ENCODE data around the gene TNS2. TPM values are rescaled to one million over a fixed set of nuclear protein-coding genes. Genes with fewer than 3 reads are reported as not detected.

TNS2 gene
- total and polyA plus RNA-seq, 9 of the 15 experiments (the other 6 are each of a cell fraction or from before 2014, with no cell fraction given) = 0.28 to 3.1 (median 1.2) TPM; not detected in 1

DNA sequence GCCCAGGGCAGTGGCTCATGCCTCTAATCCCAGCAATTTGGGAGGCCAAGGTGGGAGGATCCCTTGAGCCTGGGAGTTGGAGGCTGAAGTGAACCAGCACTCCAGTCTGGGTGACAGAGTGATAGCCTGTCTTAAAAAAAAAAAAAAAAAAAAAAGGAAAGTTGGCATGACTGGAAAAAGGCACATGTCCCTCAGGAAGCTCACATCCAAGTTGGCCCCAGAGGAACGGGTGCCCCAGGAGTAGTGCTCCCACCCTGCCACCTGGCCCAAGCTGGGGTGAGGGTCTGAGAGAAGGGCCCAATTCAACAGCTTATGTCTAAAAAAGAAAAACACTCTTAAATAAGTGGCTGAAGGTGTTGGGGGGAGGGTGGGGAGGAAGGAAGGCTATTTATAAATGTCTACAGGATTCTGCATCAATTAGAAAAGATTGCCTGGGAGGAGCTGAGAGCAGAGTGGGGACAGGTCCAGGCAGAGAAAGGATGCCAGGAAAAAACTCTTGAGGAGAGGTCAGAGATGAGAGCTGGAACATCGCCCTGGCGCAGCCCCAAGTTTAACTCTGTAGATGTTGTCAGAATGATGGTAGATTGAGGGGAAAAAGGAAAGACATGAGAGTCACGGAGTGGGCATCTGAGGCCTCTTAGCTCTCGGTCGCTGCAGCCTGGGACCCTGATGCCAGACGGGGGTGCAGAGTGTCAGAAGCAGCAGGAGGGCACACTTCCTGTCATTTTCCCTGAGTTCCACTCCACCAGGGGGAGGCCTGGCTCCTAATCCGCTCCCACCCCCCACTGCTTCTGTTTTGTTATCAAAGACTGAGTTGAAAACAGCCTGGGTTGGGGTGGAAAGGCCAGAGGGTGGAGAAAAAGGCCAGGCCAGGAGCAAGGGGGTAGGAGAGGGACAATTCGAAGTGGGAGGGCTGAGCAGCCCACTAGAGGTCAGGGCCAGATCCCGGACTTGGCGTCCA lies 22.0 kb downstream of the TNS2 start:
- peaks cover 19 to 29% of the 10 kb centered on the region in 2 experiments for H3K4me1 ChIP-seq (replicated peaks in 1 of 2; ENCODE audit: control insufficient read depth in 2 of 2, insufficient read depth in 2 of 2, low read length in 2 of 2)
- H3K27me3 ChIP-seq (ENCODE audit: control insufficient read depth in 2 of 2, insufficient read depth in 2 of 2, low read length in 2 of 2) = no peaks in the 10 kb centered on the region
- H3K79me2 ChIP-seq (ENCODE audit: control insufficient read depth, insufficient read depth, low read length) = no peaks in the 10 kb centered on the region
- 45% methylated on average over 11 of the region's 11 CpGs for WGBS (ENCODE audit: insufficient coverage, low coverage, missing lambda C conversion rate)
- H3K4me2 ChIP-seq (ENCODE audit: insufficient read depth, low read length) = peak overlapping the region; percentile 49
- H3K9me1 ChIP-seq (ENCODE audit: control insufficient read depth, insufficient read depth, low read length) = no peaks in the 10 kb centered on the region
- in situ Hi-C loops (cut with MboI) = no loop called here
- peak overlapping the region; percentile 60 for H2AFZ ChIP-seq (ENCODE audit: low read depth, low read length)
- BruUV-seq (replicated peaks) = no TSS peak
- DNase-seq (ENCODE audit: extremely low read depth in 1 of 4, low spot score in 3 of 4) (peak; percentile 80 to 85 (median 82)), ATAC-seq (peak; percentile 80), FAIRE-seq (peak; percentile 96)
- peaks cover 16% of the 10 kb centered on the region; the same call in 2 of the 3 replicates for H3K36me3 ChIP-seq (ENCODE audit: control insufficient read depth, insufficient read depth, low read length)
- peak overlapping the region; percentile 18 to 88 for H3K9ac ChIP-seq (ENCODE audit: insufficient read depth in 1 of 2, low read depth in 2 of 2, low read length in 2 of 2)
- H3K4me3 ChIP-seq = no peak overlapping the region
- CTCF ChIA-PET (ENCODE audit: low intra/inter-chr PET ratio) = interaction anchor here (1.4 kb wide), 1 partner anchor 28 kb away, joined by 6 read pairs; no protein-coding TSS in a partner anchor
- no peaks in the 10 kb centered on the region for H4K20me1 ChIP-seq (replicated peaks; ENCODE audit: control insufficient read depth, insufficient read depth, low read length)
- intact Hi-C loops (cut with micrococcal nuclease) = no loop called here
- peak overlapping the region; percentile 44; the same call in 2 of the 3 replicates for H3K27ac ChIP-seq (ENCODE audit: extremely low read depth, low read depth, low read length)
- H3K9me3 ChIP-seq (replicated peaks; ENCODE audit: control insufficient read depth, insufficient read depth, low read depth, low read length) = no peaks in the 10 kb centered on the region
- POLR2A ChIA-PET = interaction anchor here (0.6 to 1.6 kb wide), 5 partner anchors 9 to 559 kb away, joined by 3 to 6 read pairs (median 3); partner anchors contain the start of gene PFDN5
- TF ChIP-seq NFIC (IDR thresholded peaks at IDR 0.05) = peak; percentile 75
- TF ChIP-seq ETV5 (CRISPR knock-in tag; IDR thresholded peaks at IDR 0.05; ENCODE audit: low read depth) = peak; percentile 45; the same call in 1 of the 2 replicates
- TF ChIP-seq, protein P1, sequence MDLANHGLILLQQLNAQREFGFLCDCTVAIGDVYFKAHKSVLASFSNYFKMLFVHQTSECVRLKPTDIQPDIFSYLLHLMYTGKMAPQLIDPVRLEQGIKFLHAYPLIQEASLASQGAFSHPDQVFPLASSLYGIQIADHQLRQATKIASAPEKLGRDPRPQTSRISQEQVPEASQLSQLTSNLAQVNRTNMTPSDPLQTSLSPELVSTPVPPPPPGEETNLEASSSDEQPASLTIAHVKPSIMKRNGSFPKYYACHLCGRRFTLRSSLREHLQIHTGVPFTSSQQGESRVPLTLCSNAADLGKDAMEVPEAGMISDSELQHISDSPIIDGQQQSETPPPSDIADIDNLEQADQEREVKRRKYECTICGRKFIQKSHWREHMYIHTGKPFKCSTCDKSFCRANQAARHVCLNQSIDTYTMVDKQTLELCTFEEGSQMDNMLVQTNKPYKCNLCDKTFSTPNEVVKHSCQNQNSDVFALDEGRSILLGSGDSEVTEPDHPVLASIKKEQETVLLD (IDR thresholded peaks at IDR 0.05) = 0 out of 2 replicates have a peak, but pooled peaks have one; percentile 46
- no peak for TF ChIP-seq CC2D1A (IDR thresholded peaks at IDR 0.05)
- no peak for TF ChIP-seq MAZ (CRISPR knock-in tag; conservative IDR thresholded peaks at IDR 0.05 in 1 of 2, IDR thresholded peaks at IDR 0.05 in 1 of 2)
- TF ChIP-seq CBX8 (IDR thresholded peaks at IDR 0.05; ENCODE audit: borderline replicate concordance, extremely low read depth, low read depth, low read length, poor library complexity, severe bottlenecking) = no peak
- TF ChIP-seq ZNF347 (CRISPR knock-in tag; IDR thresholded peaks at IDR 0.05; ENCODE audit: low read depth) = no peak
- TF ChIP-seq TCF3 (CRISPR knock-in tag; IDR thresholded peaks at IDR 0.05) = 0 out of 2 replicates have a peak, but pooled peaks have one; percentile 10
- no peak for TF ChIP-seq GATAD2B (IDR thresholded peaks at IDR 0.05; ENCODE audit: borderline replicate concordance)
- TF ChIP-seq, protein P2, sequence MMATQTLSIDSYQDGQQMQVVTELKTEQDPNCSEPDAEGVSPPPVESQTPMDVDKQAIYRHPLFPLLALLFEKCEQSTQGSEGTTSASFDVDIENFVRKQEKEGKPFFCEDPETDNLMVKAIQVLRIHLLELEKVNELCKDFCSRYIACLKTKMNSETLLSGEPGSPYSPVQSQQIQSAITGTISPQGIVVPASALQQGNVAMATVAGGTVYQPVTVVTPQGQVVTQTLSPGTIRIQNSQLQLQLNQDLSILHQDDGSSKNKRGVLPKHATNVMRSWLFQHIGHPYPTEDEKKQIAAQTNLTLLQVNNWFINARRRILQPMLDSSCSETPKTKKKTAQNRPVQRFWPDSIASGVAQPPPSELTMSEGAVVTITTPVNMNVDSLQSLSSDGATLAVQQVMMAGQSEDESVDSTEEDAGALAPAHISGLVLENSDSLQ (IDR thresholded peaks at IDR 0.05) = no peak
- TF ChIP-seq ZNF707 (CRISPR knock-in tag; conservative IDR thresholded peaks at IDR 0.05) = no peak
- no peak for TF ChIP-seq MCM7 (IDR thresholded peaks at IDR 0.05)
- TF ChIP-seq, protein P3, sequence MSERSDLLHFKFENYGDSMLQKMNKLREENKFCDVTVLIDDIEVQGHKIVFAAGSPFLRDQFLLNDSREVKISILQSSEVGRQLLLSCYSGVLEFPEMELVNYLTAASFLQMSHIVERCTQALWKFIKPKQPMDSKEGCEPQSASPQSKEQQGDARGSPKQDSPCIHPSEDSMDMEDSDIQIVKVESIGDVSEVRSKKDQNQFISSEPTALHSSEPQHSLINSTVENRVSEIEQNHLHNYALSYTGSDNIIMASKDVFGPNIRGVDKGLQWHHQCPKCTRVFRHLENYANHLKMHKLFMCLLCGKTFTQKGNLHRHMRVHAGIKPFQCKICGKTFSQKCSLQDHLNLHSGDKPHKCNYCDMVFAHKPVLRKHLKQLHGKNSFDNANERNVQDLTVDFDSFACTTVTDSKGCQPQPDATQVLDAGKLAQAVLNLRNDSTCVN (CRISPR knock-in tag; IDR thresholded peaks at IDR 0.05) = no peak
- TF ChIP-seq DPF2 (IDR thresholded peaks at IDR 0.05) = peak; percentile 50; the same call in 1 of the 2 replicates
